ENCODE measurements around the gene GNAT2. TPM values are rescaled to one million over a fixed set of nuclear protein-coding genes. Genes with fewer than 3 reads are reported as not detected.
"Not testable (repeated sequence)": the region's sequence is repeated elsewhere in the genome, so short reads cannot be mapped to it uniquely, and the experiment has no call there.

GNAT2 gene
- polyA plus RNA-seq, 1 experiment = 0.09 TPM

- Histone ChIP-seq H3K27me3 (ENCODE audit: control insufficient read depth, insufficient read depth, low read length) (no peaks in the 10 kb centered on the region), H3K36me3 (ENCODE audit: control insufficient read depth, insufficient read depth, low read length) (no peaks in the 10 kb centered on the region), H3K4me3 (ENCODE audit: low read depth, low read length) (no peak overlapping the region)
- ChIA-PET CTCF (interaction anchor here (1.1 to 2.8 kb wide), 5 partner anchors 10 to 115 kb away, joined by 3 to 10 read pairs (median 4); no protein-coding TSS in a partner anchor), POLR2A (no interaction called here)
- no peak for TF ChIP-seq CTCF (IDR thresholded peaks at IDR 0.05; ENCODE audit: insufficient read depth, low read depth, low read length)
- no peak for DNase-seq (ENCODE audit: low read depth)
Measured at GRCh38 chr1:109661391-109661790, 42.0 kb upstream of the GNAT2 start.

GRCh38 chr1:109660691-109661026, 41.2 kb upstream of the GNAT2 start:
- H3K36me3 ChIP-seq (ENCODE audit: control insufficient read depth, insufficient read depth, low read length); DNase-seq (ENCODE audit: low read depth); POLR2A ChIA-PET; H3K4me3 ChIP-seq (ENCODE audit: low read depth, low read length); H3K27me3 ChIP-seq (ENCODE audit: control insufficient read depth, insufficient read depth, low read length): not testable (repeated sequence)
- CTCF ChIA-PET = interaction anchor here (1.5 to 2.8 kb wide), 4 partner anchors 10 to 115 kb away, joined by 3 to 7 read pairs (median 5); no protein-coding TSS in a partner anchor

- Histone ChIP-seq H3K36me3 (ENCODE audit: control insufficient read depth, insufficient read depth, low read length) (no peaks in the 10 kb centered on the region), H3K27me3 (ENCODE audit: control insufficient read depth, insufficient read depth, low read length) (no peaks in the 10 kb centered on the region), H3K4me3 (ENCODE audit: low read depth, low read length) (no peak overlapping the region)
- CTCF ChIA-PET = interaction anchor here (0.6 to 1.8 kb wide), 4 partner anchors 10 to 114 kb away, joined by 3 to 7 read pairs (median 5); no protein-coding TSS in a partner anchor
- no peak for TF ChIP-seq CTCF (IDR thresholded peaks at IDR 0.05; ENCODE audit: insufficient read depth, low read depth, low read length)
- DNase-seq (ENCODE audit: low read depth) = no peak
- POLR2A ChIA-PET = no interaction called here
Measured at GRCh38 chr1:109659997-109660690, 40.7 kb upstream of the GNAT2 start.

GRCh38 chr1:109659145-109659544, 39.7 kb upstream of the GNAT2 start:
- ChIA-PET POLR2A (no interaction called here), CTCF (interaction anchor here (0.9 to 1.9 kb wide), 5 partner anchors 9 to 376 kb away, joined by 3 to 8 read pairs (median 3); partner anchors contain the start of gene PSRC1)
- H3K27me3 ChIP-seq (ENCODE audit: control insufficient read depth, insufficient read depth, low read length) = no peaks in the 10 kb centered on the region

GRCh38 chr1:109658533-109659042, 39.2 kb upstream of the GNAT2 start:
- TF ChIP-seq CTCF (IDR thresholded peaks at IDR 0.05; ENCODE audit: insufficient read depth, low read depth, low read length) = no peak
- CTCF ChIA-PET = interaction anchor here (0.6 to 10.9 kb wide), 8 partner anchors 9 to 462 kb away, joined by 3 to 210 read pairs (median 4); partner anchors contain the start of genes AHCYL1 and PSRC1
- no peak for DNase-seq (ENCODE audit: low read depth)
- POLR2A ChIA-PET = no interaction called here
- Histone ChIP-seq H3K27me3 (ENCODE audit: control insufficient read depth, insufficient read depth, low read length) (no peaks in the 10 kb centered on the region), H3K4me3 (ENCODE audit: low read depth, low read length) (no peak overlapping the region), H3K36me3 (ENCODE audit: control insufficient read depth, insufficient read depth, low read length) (no peaks in the 10 kb centered on the region)

More at GRCh38 chr1:109659145-109659544, 39.7 kb upstream of the GNAT2 start:
- Histone ChIP-seq H3K36me3 (ENCODE audit: control insufficient read depth, insufficient read depth, low read length) (no peaks in the 10 kb centered on the region), H3K4me3 (ENCODE audit: low read depth, low read length) (no peak overlapping the region)
- TF ChIP-seq CTCF (IDR thresholded peaks at IDR 0.05; ENCODE audit: insufficient read depth, low read depth, low read length) = no peak
- DNase-seq (ENCODE audit: low read depth) = no peak
